GM21786 (cell line): ENCODE data around the gene NBL1.

Source experiments
- ATAC-seq: cut with Tn5 transposase; IDR thresholded peaks from one replicate; pipeline ENCODE4 v1.9.1; 2021; ENCODE audit not compliant: unreplicated experiment

The NBL1 gene

DNA sequence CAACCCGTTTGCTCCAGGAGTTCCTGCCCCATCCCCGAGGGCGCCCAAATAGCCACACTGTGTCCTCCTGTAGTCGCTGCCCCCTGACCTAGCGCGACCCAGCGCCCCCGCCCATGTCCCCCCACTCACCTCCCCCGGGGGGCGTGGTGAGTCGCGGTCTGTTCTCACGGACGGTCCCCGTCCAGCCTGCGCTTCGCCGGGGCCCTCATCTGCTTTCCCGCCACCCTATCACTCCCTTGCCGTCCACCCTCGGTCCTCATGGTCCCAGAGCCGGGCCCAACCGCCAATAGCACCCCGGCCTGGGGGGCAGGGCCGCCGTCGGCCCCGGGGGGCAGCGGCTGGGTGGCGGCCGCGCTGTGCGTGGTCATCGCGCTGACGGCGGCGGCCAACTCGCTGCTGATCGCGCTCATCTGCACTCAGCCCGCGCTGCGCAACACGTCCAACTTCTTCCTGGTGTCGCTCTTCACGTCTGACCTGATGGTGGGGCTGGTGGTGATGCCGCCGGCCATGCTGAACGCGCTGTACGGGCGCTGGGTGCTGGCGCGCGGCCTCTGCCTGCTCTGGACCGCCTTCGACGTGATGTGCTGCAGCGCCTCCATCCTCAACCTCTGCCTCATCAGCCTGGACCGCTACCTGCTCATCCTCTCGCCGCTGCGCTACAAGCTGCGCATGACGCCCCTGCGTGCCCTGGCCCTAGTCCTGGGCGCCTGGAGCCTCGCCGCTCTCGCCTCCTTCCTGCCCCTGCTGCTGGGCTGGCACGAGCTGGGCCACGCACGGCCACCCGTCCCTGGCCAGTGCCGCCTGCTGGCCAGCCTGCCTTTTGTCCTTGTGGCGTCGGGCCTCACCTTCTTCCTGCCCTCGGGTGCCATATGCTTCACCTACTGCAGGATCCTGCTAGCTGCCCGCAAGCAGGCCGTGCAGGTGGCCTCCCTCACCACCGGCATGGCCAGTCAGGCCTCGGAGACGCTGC lies 21.7 kb downstream of the NBL1 start:
- no peak for ATAC-seq

DNA sequence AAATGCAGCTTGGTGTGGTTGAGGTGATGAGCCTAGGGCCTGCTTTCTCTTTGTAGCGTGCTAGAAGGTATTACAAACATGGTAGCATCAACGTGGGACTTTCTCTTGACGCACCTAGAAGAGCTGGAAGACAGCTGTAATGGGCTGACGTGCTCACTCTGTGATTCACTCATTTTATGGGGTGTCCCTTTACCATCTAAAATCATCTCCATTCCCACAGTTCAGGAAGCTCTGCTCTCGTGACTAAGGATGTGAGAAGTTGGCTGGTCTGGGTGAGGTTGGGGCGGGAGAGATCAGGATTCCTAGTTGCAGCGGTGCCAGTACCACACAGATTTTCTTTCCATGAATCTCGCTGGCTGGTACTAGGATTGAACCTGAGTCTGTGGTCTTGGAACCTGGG lies 24.8 kb downstream of the NBL1 start:
- no peak for ATAC-seq

DNA sequence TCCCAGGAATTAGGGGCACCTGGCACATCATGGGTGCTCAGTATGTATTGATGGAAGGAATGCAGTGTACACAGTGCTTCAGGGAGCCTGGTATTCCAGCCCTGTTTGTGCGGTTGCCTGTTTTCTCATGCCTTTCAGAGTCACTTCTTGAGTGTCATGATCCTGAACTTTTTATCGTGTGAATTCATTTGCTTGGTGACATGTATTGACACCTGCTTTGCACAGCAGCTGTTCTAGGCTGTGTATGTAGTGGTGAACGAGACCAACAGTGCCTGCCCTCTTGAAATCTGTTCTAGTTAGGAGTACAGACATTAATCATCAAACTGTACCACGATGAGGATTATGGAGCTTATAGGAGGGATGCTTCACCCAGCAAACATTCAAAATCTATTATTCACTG lies 26.7 kb downstream of the NBL1 start:
- ATAC-seq, result no peak

DNA sequence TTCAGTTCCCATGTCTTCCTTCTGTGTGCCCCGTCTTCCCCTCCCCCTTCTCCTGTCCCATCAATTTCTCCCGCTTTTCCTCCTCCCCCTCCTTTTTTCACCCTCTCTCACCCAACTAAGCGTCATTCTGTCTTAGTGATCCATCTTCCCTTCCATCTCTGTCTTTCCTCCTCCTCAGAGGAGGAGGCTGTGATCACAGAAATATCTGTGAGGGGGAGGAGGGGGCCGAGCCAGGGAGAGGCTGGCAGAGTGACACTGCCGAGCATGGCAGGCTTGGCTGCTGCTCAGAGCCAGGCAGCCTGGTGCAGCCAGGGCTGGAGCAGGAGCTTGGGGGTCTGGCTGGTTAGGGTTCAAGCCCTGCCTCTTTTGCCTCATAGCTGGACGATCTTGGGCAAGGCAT lies 28.1 kb downstream of the NBL1 start:
- no peak for ATAC-seq

DNA sequence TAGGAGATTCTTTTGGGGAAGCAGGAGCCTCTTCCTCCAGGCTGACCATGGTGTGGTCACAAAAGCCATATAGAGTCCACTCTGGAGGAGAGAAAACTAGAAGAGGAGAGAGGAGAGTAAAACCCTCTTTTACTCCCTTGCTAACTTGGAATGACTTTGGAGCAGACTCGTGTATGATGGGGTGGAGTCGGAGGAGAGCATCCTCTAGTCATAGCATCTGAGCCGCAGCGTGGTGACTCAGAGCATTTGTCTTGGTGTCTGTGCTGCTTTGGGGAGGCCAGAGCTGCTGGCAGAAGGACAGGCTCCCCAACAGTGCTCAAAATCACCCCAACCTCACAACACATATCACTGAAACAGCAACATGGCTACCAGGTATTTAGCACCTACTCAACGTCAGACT lies 31.7 kb downstream of the NBL1 start:
- ATAC-seq, result no peak

DNA sequence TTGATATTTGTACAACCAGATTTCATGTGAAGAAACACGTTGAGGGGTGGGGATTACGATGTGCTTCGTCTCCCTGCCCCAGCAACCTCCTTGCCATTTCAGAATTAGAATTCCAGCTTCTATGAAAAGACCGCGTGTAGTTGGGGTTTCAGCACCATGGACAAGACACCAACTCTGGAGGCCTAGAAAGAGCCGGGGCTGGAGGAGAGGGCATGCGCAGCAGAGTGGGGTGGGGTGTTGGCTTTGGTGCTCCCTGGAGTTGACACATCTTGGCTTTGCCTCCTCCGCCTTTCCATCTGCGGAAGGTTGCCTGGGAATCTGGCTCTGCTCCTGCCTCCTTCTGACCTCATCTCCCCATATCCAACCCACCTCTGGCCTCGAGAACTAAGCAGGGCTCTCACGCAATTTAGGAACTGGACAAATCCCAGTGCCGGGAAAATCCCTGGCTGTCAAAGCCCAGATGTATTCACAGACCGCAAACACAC lies 32.4 kb downstream of the NBL1 start:
- ATAC-seq, result no peak

DNA sequence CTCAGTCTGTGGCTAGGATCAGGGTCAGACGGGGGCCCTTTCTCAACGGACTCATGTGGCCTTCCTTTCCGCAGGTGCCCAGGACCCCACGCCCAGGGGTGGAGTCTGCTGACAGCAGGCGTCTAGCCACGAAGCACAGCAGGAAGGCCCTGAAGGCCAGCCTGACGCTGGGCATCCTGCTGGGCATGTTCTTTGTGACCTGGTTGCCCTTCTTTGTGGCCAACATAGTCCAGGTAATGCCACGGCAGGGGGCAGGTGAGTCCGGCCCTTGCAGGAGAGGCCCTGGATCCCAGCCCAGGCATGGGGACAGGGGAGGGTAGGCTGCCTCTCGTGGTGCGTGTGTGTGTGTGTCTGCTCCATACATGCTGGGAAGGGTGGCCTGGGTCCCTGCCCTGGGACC lies 34.4 kb downstream of the NBL1 start:
- no peak for ATAC-seq

DNA sequence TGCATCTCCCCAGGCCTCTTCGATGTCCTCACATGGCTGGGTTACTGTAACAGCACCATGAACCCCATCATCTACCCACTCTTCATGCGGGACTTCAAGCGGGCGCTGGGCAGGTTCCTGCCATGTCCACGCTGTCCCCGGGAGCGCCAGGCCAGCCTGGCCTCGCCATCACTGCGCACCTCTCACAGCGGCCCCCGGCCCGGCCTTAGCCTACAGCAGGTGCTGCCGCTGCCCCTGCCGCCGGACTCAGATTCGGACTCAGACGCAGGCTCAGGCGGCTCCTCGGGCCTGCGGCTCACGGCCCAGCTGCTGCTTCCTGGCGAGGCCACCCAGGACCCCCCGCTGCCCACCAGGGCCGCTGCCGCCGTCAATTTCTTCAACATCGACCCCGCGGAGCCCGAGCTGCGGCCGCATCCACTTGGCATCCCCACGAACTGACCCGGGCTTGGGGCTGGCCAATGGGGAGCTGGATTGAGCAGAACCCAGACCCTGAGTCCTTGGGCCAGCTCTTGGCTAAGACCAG lies 34.9 kb downstream of the NBL1 start:
- ATAC-seq, result no peak

DNA sequence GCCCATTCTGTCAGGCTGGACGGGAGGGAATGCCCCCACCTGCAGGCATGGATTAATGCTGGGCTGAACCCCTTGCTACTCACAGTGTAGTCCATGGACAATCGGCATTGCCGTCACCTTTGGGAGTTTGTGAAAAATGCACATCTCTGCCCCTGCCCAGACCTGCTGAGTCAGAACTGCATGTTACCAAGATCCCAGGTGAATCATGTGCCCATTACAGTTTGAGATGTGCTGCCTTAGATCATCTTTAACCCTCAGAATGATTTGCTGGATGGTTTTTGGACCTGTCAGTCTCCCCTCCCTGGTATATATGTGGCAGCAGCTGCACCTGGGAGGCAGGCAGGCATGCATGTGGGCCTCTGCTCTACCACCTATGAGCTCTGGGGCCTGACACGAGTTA lies 35.6 kb downstream of the NBL1 start:
- ATAC-seq, result no peak

DNA sequence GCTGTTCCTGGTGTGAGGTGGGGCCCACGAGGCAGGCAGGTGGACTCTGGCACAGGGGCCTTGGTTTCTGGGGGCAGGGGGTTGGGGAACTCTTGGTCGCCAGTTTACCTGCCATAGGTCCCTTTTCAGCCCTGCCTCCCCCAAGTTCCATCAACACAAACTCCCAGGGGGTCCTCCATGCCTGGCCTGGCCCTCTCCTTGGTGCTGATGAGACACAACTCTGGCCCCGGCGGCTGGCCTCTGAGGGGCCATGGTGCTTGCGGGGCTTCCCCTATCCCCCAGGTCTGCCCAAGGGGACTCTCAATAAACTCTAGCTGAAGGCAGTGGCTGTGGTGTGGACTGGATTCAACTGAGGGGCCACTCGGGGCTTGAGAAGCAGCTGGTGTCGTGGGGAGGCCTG lies 36.5 kb downstream of the NBL1 start:
- no peak for ATAC-seq

DNA sequence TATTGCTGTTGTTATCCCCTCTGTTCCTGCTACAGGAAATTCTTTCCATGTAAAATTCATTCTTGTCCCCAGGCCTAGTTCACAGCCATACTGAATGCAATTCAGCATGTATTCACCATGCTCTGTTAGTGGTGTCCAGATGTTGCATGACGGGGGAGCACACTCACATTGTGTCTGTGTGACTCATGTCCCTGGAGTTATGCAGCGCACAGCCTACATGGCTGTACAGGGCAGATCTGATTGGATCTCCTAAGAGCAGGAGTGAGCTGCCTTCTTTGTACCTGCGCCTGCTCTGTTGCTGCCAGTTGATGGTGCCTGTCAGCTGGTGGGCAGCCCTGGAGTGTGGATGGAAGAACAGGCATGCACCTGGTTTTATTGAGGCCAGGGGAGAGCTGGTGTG lies 38.1 kb downstream of the NBL1 start:
- ATAC-seq, result no peak

DNA sequence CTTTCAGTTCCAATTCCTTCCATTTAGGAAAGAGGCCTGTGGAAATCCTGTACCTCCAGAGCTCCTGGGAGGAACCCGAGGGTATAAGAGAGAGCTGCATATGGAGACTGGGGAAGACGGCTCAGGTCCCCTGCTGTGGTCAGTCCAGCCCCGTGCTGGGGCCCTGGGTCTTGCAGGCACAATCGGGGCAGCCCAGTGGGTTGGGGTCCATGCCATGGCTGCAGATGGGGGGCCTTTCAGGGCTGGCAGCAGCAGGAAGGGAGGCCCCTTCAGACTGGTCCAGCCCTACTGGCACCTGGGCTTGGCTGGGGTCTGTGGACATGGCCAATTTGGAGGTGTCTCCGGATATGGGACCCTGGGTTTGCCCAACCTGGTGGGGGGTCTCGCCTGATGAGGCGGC lies 38.8 kb downstream of the NBL1 start:
- no peak for ATAC-seq

DNA sequence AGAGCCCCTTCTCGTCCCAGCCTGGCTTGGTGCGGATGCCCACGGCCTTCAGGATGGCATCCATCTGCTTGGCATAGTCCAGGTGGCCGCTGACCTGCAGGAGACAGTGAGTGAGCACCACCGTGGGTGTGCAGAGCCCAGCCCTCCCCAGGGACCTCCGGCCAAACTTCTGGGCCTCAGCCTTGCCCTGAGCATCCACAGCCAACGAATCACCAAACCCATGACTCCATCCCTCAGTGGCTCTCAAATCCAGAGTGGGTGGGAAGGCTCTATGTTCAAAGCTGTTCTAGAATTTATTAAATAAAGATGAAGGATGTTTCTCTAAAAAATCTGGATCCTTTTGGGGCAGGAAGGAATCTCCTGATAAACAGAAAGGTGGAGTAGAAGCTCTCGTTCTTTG lies 39.2 kb downstream of the NBL1 start:
- ATAC-seq, result no peak

DNA sequence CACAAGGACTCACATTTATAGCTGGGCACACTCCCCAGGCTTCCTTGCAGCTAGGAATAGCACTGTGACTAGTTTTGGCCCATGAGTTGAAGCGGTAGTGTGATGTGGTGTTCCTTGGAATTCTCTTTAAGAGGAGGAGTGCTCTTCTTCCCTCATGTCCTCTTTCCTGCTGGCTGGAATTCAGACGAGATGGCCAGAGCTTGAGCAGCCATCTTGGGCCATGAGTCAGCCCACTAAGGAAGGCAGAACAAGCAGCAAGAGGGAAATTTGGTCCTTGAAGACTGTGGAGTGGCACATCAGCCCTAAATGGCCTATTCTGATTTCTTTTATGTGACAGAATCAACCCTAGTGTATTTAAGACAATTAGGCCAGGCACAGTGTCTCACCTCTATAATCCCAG lies 40.6 kb downstream of the NBL1 start:
- ATAC-seq, result no peak

DNA sequence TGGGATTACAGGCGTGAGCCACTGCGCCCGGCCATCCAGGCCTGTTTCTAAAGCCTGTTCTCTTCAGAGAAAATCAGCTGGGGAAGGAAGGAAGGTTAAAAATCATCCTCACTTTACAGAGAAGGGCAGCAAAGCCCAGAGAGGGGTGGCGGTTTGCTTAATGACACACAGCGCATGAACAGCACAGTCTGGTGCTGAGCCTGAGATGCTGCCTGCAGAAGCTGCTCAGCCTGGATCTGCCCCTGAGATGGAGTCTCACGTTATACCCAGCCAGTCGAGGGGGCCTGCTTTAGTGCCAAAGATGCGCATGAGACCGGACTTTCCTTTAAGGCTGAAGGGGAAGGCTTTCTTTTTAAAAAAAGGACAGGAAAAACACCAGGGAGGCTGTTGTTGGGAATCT lies 41.9 kb downstream of the NBL1 start:
- no peak for ATAC-seq

DNA sequence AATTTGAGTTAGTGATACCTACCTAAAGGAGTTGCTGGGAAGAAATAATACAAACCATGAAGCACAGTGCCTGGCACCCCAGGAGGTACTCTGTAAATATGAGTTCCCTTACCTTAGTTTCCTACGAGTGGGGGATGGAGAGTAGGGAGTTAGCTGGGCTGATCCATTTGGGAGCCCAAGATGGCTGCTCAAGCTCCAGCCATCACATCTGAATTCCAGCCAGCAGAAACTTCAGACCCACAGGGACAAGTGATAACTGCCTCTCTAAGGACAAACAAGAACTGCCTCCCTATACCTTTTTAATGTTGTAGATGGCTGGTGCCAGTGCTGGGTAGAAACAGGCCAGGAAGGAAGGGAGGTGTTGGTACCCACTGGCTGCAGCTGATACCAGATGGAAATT lies 43.3 kb downstream of the NBL1 start:
- no peak for ATAC-seq

DNA sequence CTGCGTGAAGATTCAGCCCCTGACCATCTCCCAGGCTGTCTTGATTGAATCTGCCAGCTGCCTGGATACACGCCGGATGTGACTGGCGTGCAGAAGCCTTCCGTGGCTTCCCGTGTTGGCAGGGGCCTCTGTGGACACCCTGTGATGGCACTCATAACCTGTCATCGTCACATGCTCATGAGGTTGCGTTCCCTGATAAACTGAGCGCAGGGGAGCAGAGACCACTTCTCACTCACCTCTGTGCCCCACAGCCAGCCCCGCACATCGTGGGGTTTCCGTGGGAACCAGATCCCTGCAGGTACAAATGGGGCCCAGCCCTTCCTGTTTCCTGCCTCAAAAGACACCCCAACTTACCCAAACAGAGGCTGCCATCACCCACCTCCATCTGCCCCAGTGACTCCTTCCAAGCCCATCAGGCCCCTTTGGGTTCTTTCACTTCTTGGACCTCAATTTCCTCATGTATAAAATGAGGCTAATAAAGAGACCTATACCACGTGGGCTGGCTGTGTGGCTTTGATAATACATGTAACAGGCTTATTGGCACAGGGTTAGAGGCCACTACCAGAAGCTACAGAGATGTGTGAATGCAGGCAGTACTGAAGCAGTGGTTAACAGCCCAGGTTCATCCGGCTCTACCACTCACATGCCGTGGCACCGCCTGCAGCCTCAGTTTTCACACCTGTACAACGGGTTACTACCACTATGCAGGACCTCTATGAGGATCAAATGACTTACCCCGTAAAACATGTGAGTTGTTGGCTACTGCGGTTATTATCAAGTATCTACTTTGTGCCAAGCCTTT lies 44.1 kb downstream of the NBL1 start:
- no peak for ATAC-seq

DNA sequence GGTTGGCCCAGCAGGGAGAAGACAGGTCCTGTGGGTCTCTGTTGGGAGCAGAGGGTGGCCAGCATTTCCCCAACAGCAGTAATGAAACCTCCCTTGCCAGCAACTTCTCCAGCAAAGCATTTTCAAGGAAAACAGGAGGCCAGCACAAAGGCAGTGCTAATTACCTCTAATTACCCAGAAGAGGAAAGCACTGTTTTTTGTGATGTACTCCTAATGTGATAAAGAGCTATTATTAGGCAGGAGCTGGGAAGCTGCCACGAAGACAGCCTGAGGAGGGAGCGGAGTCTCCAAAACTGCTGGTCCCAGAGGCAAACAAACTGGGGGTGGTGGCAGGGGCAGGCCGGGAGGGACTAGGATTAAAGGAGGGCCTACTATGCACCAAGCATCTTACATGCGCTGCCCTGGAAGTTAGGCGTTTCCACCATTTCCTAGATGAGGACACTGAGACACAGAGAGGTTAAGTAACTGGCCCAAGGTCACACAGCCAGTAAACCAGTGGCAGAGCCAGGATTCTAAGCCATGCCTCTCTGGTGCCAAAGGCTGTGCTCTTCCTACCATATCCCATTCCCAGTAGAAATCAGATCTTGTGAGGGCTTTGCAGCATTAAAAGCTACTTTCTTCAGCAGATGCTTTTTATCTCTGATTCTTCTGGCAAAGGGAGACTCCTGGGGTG lies 45.1 kb downstream of the NBL1 start:
- no peak for ATAC-seq

DNA sequence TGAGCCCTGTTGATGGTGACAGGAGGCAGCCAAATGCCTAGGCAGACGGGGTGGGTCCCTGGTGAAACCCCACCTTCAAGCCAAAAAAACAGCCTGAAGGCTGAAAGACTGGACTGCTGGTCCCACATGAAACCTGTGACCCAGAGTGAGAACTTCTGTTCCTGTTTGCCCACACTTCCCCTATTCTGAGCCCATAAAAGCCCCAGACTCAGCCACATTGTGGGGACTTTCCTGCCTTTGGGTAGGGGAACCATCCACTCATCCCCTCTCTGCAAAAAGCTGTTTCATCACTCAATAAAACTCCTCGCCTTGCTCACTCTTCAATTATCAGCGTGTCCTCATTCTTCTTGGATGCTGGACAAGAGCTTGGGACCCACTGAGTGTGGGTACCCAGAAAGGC lies 45.7 kb downstream of the NBL1 start:
- no peak for ATAC-seq

DNA sequence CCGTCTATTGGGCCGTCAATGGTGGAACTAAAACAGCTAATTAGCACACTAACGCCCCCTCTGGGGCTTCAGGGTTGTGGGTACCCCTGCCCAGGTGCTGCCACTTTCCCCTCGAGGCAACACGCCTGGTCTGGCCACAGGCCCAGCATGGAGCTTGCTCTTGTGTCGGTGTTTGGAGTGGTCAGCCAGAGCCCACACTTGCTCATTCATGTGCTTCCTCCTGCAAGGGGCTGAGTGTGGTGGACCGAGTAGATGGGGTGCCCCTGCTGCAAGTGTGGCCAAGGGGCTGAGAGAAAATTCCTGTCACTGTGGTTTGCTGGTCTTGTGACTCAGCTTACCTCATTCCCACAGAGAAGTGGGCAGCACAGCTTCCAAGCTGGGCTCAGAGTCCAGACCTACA lies 46.2 kb downstream of the NBL1 start:
- ATAC-seq, result no peak

DNA sequence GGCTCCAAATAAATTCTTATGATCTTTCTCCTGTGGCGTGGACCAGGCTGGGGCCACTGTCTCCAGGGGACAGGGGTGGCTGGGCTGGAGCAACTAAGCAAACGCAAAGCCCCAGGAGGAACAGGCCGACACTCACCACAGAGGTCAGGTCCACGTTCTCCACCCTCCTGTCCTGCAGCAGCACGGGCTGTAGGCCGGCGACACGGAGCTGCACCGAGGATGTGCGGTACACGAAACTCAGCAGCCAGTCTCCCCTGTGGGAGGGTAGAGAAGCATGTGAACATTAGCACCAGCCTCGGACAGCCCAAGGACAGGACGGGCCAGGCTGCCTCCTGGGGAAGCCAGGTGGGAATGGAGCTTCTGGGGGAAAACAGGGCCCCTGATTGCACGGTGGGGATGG lies 50.2 kb downstream of the NBL1 start:
- ATAC-seq, result no peak
